Activated naive CD8-positive, alpha-beta T cell treated with anti-CD3 and anti-CD28 coated beads, Interleukin-2, amount 50 U/mL, for 24 hours (primary cell): Measurements from ENCODE around the gene MBOAT7.
A peak's percentile ranks its signal among the peaks of the same experiment; 100 is the strongest.
"Not testable (repeated sequence)": the region's sequence is repeated elsewhere in the genome, so short reads cannot be mapped to it uniquely, and the experiment has no call there.

Experiments used
- ATAC-seq: fragments of 150-1000 bp; cut with Tn5 transposase; one replicate; pipeline ENCODE4 v1.10.0; 2021
- DNase-seq: peaks from one replicate; pipeline ENCODE4 v3.0.0; 2021
- H3K27ac Mint-ChIP-seq: one replicate; pipeline ENCODE4 v1.8.0; 2021; ENCODE audit warnings: mild to moderate bottlenecking, mixed read lengths
- H3K27me3 Mint-ChIP-seq: one replicate; pipeline ENCODE4 v1.8.0; 2021; ENCODE audit warnings: mixed read lengths
- H3K36me3 Mint-ChIP-seq: one replicate; pipeline ENCODE4 v1.8.0; 2021; ENCODE audit warnings: low read depth, mixed read lengths
- H3K4me1 Mint-ChIP-seq: one replicate; pipeline ENCODE4 v1.8.0; 2021; ENCODE audit warnings: mixed read lengths
- H3K4me3 Mint-ChIP-seq: one replicate; pipeline ENCODE4 v1.8.0; 2021; ENCODE audit warnings: mild to moderate bottlenecking, moderate library complexity, mixed read lengths
- H3K9me3 Mint-ChIP-seq: one replicate; pipeline ENCODE4 v1.8.0; 2021; ENCODE audit warnings: mixed read lengths

Gene MBOAT7

GRCh38 chr19:54217517-54218247 is 28.3 kb upstream of the MBOAT7 start:
- not testable (repeated sequence) for DNase-seq, H3K4me1 Mint-ChIP-seq, H3K27ac Mint-ChIP-seq, H3K36me3 Mint-ChIP-seq, H3K4me3 Mint-ChIP-seq, H3K9me3 Mint-ChIP-seq, ATAC-seq, H3K27me3 Mint-ChIP-seq

- peaks cover 1% of the 10 kb centered on the region for H3K4me1 Mint-ChIP-seq
- H3K27ac Mint-ChIP-seq, result no peak overlapping the region
- H3K9me3 Mint-ChIP-seq, result no peaks in the 10 kb centered on the region
- H3K27me3 Mint-ChIP-seq, result peaks cover 2% of the 10 kb centered on the region
- no peak for ATAC-seq
- H3K4me3 Mint-ChIP-seq, result no peak overlapping the region
- no peaks in the 10 kb centered on the region for H3K36me3 Mint-ChIP-seq
- DNase-seq, result no peak
These were observed 27.5 kb upstream of the MBOAT7 start for GRCh38 chr19:54216869-54217268.

GRCh38 chr19:54214734-54215133 is 25.4 kb upstream of the MBOAT7 start:
- H3K27ac Mint-ChIP-seq, H3K4me3 Mint-ChIP-seq, H3K9me3 Mint-ChIP-seq, H3K27me3 Mint-ChIP-seq, H3K36me3 Mint-ChIP-seq, DNase-seq, ATAC-seq: not testable (repeated sequence)
- H3K4me1 Mint-ChIP-seq, result peaks cover 19% of the 10 kb centered on the region

DNA sequence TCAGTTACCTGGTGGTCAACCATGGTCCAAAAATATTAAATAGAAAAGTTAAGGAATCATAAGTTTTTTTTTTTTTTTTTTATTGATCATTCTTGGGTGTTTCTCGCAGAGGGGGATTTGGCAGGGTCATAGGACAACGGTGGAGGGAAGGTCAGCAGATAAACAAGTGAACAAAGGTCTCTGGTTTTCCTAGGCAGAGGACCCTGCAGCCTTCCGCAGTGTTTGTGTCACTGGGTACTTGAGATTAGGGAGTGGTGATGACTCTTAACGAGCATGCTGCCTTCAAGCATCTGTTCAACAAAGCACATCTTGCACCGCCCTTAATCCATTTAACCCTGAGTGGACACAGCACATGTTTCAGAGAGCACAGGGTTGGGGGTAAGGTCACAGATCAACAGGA is 24.8 kb upstream of the MBOAT7 start:
- not testable (repeated sequence) for ATAC-seq, H3K27ac Mint-ChIP-seq, H3K36me3 Mint-ChIP-seq, DNase-seq, H3K27me3 Mint-ChIP-seq, H3K9me3 Mint-ChIP-seq, H3K4me3 Mint-ChIP-seq
- H3K4me1 Mint-ChIP-seq, result peaks cover 24% of the 10 kb centered on the region

- H3K36me3 Mint-ChIP-seq, result peaks cover 31% of the 10 kb centered on the region
These were observed 21.9 kb upstream of the MBOAT7 start for GRCh38 chr19:54211235-54211634.

DNA sequence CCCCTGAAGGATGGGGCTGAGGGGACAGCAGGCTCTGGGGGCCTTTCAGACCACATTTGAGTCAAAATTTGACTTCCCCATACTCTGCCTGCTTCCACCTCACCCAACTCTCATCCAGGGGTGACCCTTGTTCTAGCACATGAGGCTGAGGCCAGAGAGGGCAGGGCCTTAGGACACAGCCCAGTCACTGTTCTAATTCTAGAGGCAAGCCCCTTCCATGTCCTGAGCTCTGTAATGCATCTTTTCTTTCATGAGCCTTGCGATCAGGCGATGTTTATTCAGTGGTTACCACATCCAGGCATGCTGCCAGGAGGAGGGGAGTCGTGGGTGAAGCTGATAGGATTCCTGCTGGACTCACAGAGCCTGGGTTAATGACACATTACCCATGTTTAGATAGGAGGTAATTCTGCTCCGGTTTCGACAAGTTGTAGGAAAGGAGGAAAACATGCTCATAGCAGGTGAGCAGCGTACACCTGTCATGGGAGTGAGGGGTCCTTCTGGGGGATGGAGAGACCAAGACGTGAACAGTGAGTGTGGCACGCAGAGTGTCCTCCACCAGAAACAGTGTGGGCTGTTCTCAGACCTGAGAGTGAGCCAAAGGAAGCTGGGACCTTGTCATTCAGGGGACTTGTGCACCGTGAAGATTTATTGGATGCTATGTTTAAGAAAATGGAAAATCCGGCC is 20.6 kb upstream of the MBOAT7 start:
- ATAC-seq, result no peak
- peak overlapping the region; percentile 29 for H3K4me3 Mint-ChIP-seq
- peaks cover 43% of the 10 kb centered on the region for H3K36me3 Mint-ChIP-seq
- peak overlapping the region; percentile 94 for H3K27ac Mint-ChIP-seq
- peaks cover 4% of the 10 kb centered on the region for H3K9me3 Mint-ChIP-seq
- H3K4me1 Mint-ChIP-seq, result peaks cover 67% of the 10 kb centered on the region
- no peaks in the 10 kb centered on the region for H3K27me3 Mint-ChIP-seq
- peak; percentile 38 for DNase-seq

More at GRCh38 chr19:54211235-54211634, 21.9 kb upstream of the MBOAT7 start:
- peaks cover 4% of the 10 kb centered on the region for H3K9me3 Mint-ChIP-seq
- H3K4me1 Mint-ChIP-seq, result peaks cover 54% of the 10 kb centered on the region
- no peak for DNase-seq
- ATAC-seq, result no peak
- no peaks in the 10 kb centered on the region for H3K27me3 Mint-ChIP-seq
- peak overlapping the region; percentile 29 for H3K4me3 Mint-ChIP-seq
- peak overlapping the region; percentile 94 for H3K27ac Mint-ChIP-seq

GRCh38 chr19:54209058-54209810 is 19.9 kb upstream of the MBOAT7 start:
- ATAC-seq (no peak), DNase-seq (no peak)
- H3K27me3 Mint-ChIP-seq, result no peaks in the 10 kb centered on the region
- peaks cover 4% of the 10 kb centered on the region for H3K9me3 Mint-ChIP-seq
- no peak overlapping the region for H3K4me3 Mint-ChIP-seq
- peaks cover 50% of the 10 kb centered on the region for H3K36me3 Mint-ChIP-seq
- H3K4me1 Mint-ChIP-seq, result peaks cover 74% of the 10 kb centered on the region
- peak overlapping the region; percentile 94 for H3K27ac Mint-ChIP-seq

- ATAC-seq, result no peak
- H3K36me3 Mint-ChIP-seq, result peaks cover 55% of the 10 kb centered on the region
- no peak for DNase-seq
- peak overlapping the region; percentile 95 for H3K4me3 Mint-ChIP-seq
- peaks cover 79% of the 10 kb centered on the region for H3K4me1 Mint-ChIP-seq
- H3K27me3 Mint-ChIP-seq, result no peaks in the 10 kb centered on the region
- peak overlapping the region; percentile 94 for H3K27ac Mint-ChIP-seq
- H3K9me3 Mint-ChIP-seq, result peaks cover 4% of the 10 kb centered on the region
These were observed 19.3 kb upstream of the MBOAT7 start for GRCh38 chr19:54208784-54209057.

DNA sequence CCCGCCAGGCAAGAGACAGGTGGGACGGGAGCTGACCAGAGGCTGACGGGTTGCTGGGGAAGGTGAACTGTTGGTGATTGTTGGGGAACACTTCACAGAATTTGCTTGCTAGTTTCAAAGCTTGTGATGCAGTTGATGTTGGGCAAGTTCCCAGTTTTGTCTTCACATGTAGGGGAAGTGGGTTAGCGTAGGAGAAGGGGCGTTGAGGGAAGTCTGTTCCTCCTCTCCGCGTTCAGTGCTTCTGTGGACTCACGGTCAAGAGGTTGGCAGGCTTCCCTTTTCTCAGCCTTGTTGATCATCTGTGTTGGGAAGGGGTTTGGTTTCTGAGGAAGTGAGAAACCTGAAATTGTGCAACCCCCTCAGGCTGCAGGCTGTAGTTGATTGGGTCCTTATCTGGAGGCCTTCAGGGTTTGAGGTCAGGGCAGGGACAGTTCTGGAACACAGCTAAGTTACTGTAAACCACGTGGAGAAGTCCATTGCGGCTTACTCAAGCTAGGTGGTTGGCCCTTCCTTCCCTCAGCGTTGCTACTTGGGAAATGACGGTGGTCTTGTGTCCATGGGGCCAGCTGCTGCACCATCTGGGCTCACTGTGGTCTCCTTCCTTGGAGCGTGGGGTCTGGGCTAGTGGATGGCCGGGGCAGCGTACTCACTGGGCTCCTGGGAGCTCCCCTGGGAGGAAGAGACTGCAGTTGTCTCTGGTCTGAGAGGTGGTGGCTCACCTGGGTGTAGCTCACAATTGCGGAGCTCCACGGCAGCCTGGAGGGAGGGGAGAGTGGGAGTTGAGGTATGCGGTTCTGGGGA is 18.8 kb upstream of the MBOAT7 start:
- DNase-seq (peak; percentile 76), ATAC-seq (peak; percentile 25)
- Mint-ChIP-seq H3K4me1 (peaks cover 84% of the 10 kb centered on the region), H3K9me3 (peaks cover 4% of the 10 kb centered on the region), H3K36me3 (peaks cover 60% of the 10 kb centered on the region), H3K27me3 (no peaks in the 10 kb centered on the region), H3K4me3 (peak overlapping the region; percentile 95), H3K27ac (peak overlapping the region; percentile 94)

- Mint-ChIP-seq H3K36me3 (peaks cover 66% of the 10 kb centered on the region), H3K4me3 (peak overlapping the region; percentile 95), H3K4me1 (peaks cover 90% of the 10 kb centered on the region), H3K27me3 (no peaks in the 10 kb centered on the region), H3K9me3 (peaks cover 4% of the 10 kb centered on the region), H3K27ac (peak overlapping the region; percentile 94)
- DNase-seq (no peak), ATAC-seq (peak; percentile 53)
These were observed 18.2 kb upstream of the MBOAT7 start for GRCh38 chr19:54207676-54207982.

GRCh38 chr19:54207193-54207592 is 17.8 kb upstream of the MBOAT7 start:
- ATAC-seq, DNase-seq, H3K9me3 Mint-ChIP-seq, H3K27me3 Mint-ChIP-seq: not testable (repeated sequence)
- H3K4me3 Mint-ChIP-seq, result peak overlapping the region; percentile 95
- H3K36me3 Mint-ChIP-seq, result peaks cover 70% of the 10 kb centered on the region
- peaks cover 94% of the 10 kb centered on the region for H3K4me1 Mint-ChIP-seq
- H3K27ac Mint-ChIP-seq, result peak overlapping the region; percentile 94

DNA sequence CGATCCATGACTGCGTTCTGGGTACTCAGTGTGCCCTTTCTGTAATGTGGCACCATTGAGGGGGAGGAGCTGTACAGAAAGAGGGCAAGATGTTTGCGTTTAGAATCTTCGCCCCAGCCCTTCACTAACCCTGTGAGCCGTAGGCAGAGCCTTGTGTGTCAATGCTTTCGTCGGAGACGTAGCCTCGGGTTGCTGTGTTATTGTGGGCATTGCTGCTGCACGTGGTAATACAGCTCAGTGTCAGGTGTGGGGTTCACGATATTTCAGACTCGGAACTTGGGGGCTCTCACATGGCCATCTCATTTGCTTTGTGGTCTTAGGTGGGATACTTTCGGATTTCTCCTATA is 17.4 kb upstream of the MBOAT7 start:
- Mint-ChIP-seq H3K27me3 (no peaks in the 10 kb centered on the region), H3K36me3 (peaks cover 74% of the 10 kb centered on the region), H3K4me1 (peaks cover 96% of the 10 kb centered on the region), H3K27ac (peak overlapping the region; percentile 94), H3K4me3 (peak overlapping the region; percentile 95), H3K9me3 (peaks cover 4% of the 10 kb centered on the region)
- ATAC-seq, result no peak
- DNase-seq, result no peak

- peak overlapping the region; percentile 95 for H3K4me3 Mint-ChIP-seq
- peak overlapping the region; percentile 94 for H3K27ac Mint-ChIP-seq
- ATAC-seq (no peak), DNase-seq (no peak)
- H3K27me3 Mint-ChIP-seq, result no peaks in the 10 kb centered on the region
- peaks cover 98% of the 10 kb centered on the region for H3K4me1 Mint-ChIP-seq
- H3K36me3 Mint-ChIP-seq, result peaks cover 80% of the 10 kb centered on the region
- H3K9me3 Mint-ChIP-seq, result peaks cover 3% of the 10 kb centered on the region
These were observed 16.9 kb upstream of the MBOAT7 start for GRCh38 chr19:54206030-54206830.
